ENCODE data around the gene RBKS. TPM values are rescaled to one million over a fixed set of nuclear protein-coding genes. Genes with fewer than 3 reads are reported as not detected.

RBKS gene
- total and polyA plus RNA-seq, 2 of the 13 experiments (the other 11 are each of a cell fraction or from before 2014, with no cell fraction given), result 7.7 to 8.3 TPM

DNA sequence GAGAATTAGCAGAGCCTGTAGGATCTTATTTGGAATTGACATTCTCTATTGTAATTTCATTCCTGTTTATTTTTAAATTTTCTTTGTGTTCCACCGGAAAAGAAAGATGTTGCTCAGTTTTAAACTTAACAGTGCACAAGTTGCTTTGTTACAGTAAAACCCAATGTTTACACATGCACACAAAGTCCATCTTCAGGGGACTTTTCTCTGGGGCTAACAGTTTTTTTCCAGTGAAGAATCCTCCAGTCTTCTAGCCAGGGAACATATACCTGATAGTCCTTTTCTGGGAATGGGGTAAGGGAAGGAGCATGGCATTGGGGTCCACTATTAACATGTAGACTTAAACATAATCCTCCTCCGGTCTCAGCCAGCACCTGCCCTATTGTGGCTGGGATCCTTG is 143.9 kb downstream of the RBKS start (continued):
- TF ChIP-seq EP300 (IDR thresholded peaks at IDR 0.05; ENCODE audit: low read depth in 2 of 2, low read length in 2 of 2) (peak in 1 of 2 experiments; percentile 91; a peak in 2 of 4 replicates), EP300 (CRISPR knock-in tag; IDR thresholded peaks at IDR 0.05; ENCODE audit: borderline replicate concordance) (no peak), ZFYVE20 (CRISPR knock-in tag; IDR thresholded peaks at IDR 0.05; ENCODE audit: borderline replicate concordance, low read depth) (no peak), NFYB (CRISPR knock-in tag; IDR thresholded peaks at IDR 0.05) (no peak), ZNF256 (CRISPR knock-in tag; conservative IDR thresholded peaks at IDR 0.05) (no peak), TCF7 (IDR thresholded peaks at IDR 0.05; ENCODE audit: low read depth) (peak; percentile 50), ZC3H13 (CRISPR knock-in tag; IDR thresholded peaks at IDR 0.05) (no peak), MTA3 (CRISPR knock-in tag; IDR thresholded peaks at IDR 0.05) (no peak), ZNF883 (CRISPR knock-in tag; IDR thresholded peaks at IDR 0.05; ENCODE audit: not compliant biosample characterization) (no peak), RFX3 (CRISPR knock-in tag; IDR thresholded peaks at IDR 0.05) (no peak), TRIM24 (CRISPR knock-in tag; IDR thresholded peaks at IDR 0.05) (no peak), POLR2AphosphoS2 (IDR thresholded peaks at IDR 0.05; ENCODE audit: low read depth, low read length) (no peak), KLF16 (CRISPR knock-in tag; IDR thresholded peaks at IDR 0.05) (no peak), ZNF468 (CRISPR knock-in tag; IDR thresholded peaks at IDR 0.05) (no peak), PAX8 (CRISPR knock-in tag; IDR thresholded peaks at IDR 0.05; ENCODE audit: borderline replicate concordance) (no peak), TMF1 (CRISPR knock-in tag; IDR thresholded peaks at IDR 0.05; ENCODE audit: low read depth) (no peak)
- TF ChIP-seq, protein P1, sequence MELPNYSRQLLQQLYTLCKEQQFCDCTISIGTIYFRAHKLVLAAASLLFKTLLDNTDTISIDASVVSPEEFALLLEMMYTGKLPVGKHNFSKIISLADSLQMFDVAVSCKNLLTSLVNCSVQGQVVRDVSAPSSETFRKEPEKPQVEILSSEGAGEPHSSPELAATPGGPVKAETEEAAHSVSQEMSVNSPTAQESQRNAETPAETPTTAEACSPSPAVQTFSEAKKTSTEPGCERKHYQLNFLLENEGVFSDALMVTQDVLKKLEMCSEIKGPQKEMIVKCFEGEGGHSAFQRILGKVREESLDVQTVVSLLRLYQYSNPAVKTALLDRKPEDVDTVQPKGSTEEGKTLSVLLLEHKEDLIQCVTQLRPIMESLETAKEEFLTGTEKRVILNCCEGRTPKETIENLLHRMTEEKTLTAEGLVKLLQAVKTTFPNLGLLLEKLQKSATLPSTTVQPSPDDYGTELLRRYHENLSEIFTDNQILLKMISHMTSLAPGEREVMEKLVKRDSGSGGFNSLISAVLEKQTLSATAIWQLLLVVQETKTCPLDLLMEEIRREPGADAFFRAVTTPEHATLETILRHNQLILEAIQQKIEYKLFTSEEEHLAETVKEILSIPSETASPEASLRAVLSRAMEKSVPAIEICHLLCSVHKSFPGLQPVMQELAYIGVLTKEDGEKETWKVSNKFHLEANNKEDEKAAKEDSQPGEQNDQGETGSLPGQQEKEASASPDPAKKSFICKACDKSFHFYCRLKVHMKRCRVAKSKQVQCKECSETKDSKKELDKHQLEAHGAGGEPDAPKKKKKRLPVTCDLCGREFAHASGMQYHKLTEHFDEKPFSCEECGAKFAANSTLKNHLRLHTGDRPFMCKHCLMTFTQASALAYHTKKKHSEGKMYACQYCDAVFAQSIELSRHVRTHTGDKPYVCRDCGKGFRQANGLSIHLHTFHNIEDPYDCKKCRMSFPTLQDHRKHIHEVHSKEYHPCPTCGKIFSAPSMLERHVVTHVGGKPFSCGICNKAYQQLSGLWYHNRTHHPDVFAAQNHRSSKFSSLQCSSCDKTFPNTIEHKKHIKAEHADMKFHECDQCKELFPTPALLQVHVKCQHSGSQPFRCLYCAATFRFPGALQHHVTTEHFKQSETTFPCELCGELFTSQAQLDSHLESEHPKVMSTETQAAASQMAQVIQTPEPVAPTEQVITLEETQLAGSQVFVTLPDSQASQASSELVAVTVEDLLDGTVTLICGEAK (IDR thresholded peaks at IDR 0.05), result no peak
- TF ChIP-seq, protein P1 (CRISPR knock-in tag; IDR thresholded peaks at IDR 0.05), result no peak; the same call in 1 of the 2 replicates
- TF ChIP-seq, protein P2, sequence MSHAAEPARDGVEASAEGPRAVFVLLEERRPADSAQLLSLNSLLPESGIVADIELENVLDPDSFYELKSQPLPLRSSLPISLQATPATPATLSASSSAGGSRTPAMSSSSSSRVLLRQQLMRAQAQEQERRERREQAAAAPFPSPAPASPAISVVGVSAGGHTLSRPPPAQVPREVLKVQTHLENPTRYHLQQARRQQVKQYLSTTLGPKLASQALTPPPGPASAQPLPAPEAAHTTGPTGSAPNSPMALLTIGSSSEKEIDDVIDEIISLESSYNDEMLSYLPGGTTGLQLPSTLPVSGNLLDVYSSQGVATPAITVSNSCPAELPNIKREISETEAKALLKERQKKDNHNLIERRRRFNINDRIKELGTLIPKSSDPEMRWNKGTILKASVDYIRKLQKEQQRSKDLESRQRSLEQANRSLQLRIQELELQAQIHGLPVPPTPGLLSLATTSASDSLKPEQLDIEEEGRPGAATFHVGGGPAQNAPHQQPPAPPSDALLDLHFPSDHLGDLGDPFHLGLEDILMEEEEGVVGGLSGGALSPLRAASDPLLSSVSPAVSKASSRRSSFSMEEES (CRISPR knock-in tag; IDR thresholded peaks at IDR 0.05), result no peak
- TF ChIP-seq, protein P3, sequence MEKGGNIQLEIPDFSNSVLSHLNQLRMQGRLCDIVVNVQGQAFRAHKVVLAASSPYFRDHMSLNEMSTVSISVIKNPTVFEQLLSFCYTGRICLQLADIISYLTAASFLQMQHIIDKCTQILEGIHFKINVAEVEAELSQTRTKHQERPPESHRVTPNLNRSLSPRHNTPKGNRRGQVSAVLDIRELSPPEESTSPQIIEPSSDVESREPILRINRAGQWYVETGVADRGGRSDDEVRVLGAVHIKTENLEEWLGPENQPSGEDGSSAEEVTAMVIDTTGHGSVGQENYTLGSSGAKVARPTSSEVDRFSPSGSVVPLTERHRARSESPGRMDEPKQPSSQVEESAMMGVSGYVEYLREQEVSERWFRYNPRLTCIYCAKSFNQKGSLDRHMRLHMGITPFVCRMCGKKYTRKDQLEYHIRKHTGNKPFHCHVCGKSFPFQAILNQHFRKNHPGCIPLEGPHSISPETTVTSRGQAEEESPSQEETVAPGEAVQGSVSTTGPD (CRISPR knock-in tag; IDR thresholded peaks at IDR 0.05), result no peak

Data from HepG2 (cell line).